Transverse colon (tissue), 4 donors: Measurements from ENCODE around the gene PITPNM1. TPM values are rescaled to one million over a fixed set of nuclear protein-coding genes. Genes with fewer than 3 reads are reported as not detected.

ENCODE experiments used
- DNase-seq: peaks from one replicate; pipeline ENCODE4 v3.0.0-alpha.2; 2019
- H3K27ac ChIP-seq, 4 donors: fragments of 200-600 bp; sonication (generic); 2 replicates each; pipeline ENCODE4 v1.5.1; 2016 to 2018; ENCODE audit warnings: inconsistent platforms in 4 of 4
- H3K27me3 ChIP-seq: fragments of 200-600 bp; sonication (generic); 2 replicates; pipeline ENCODE4 v1.5.1; 2017; ENCODE audit warnings: inconsistent platforms
- H3K36me3 ChIP-seq, 4 donors: fragments of 200-600 bp; sonication (generic); 2 replicates each; pipeline ENCODE4 v1.5.1; 2017 to 2019; ENCODE audit warnings: inconsistent platforms in 4 of 4
- H3K4me1 ChIP-seq, 4 donors: fragments of 200-600 bp; sonication (generic); 2 replicates each; pipeline ENCODE4 v1.5.1; 2017 to 2020; ENCODE audit warnings: inconsistent platforms in 4 of 4
- H3K4me3 ChIP-seq, 4 donors: fragments of 200-600 bp; sonication (generic); 1 replicate in 1 of 4; 2 replicates in 3 of 4; pipeline versions ENCODE4 v1.5.1 to v1.6.1; 2017 to 2019; ENCODE audit warnings: inconsistent platforms in 4 of 4
- H3K9me3 ChIP-seq, 2 donors: fragments of 200-600 bp; sonication (generic); 2 replicates each; pipeline ENCODE4 v1.5.1; 2017 to 2019; ENCODE audit warnings: inconsistent platforms in 2 of 2
- CTCF ChIP-seq, 5 experiments: fragments of 200-600 bp in 3 of 5; fragments of 450-650 bp in 2 of 5; sonication (generic) in 3 of 5; IDR thresholded peaks; 1 replicate in 2 of 5; 2 replicates in 3 of 5; pipeline ENCODE4 v1.5.1; 2016 to 2017; ENCODE audit warnings: antibody characterized with exemption in 5 of 5, inconsistent platforms in 3 of 5, mild to moderate bottlenecking in 2 of 5, moderate library complexity in 1 of 5
- EP300 ChIP-seq: sonication (generic); formaldehyde crosslinking; IDR thresholded peaks from one replicate; pipeline ENCODE4 v1.6.1; 2017; ENCODE audit warnings: antibody characterized with exemption, low read depth
- POLR2A ChIP-seq: fragments of 450-650 bp; IDR thresholded peaks from one replicate; pipeline ENCODE4 v1.6.1; 2016; ENCODE audit warnings: antibody characterized with exemption, mild to moderate bottlenecking, moderate library complexity
- POLR2AphosphoS5 ChIP-seq, 3 donors: sonication (generic); formaldehyde crosslinking; IDR thresholded peaks; one replicate each; pipeline ENCODE4 v1.6.1; 2016; ENCODE audit warnings: antibody characterized with exemption in 3 of 3
- WGBS, 2 donors: methylation state at CpG; one replicate each; pipeline ENCODE4 v1.1.5; 2018; ENCODE audit warnings: low coverage in 1 of 2; 5-methylcytosine and 5-hydroxymethylcytosine counted together
- in situ Hi-C, 4 donors: fragments of 200-750 bp; cut with MboI; loops; one replicate each; pipeline versions ENCODE4 v1.15.0 to v1.15.1; 2017; ENCODE audit warnings: low sequenced_read_pairs in 3 of 4, low pct_ligation_motif_present in 1 of 4, low pct_unique_long_range_greater_than_20kb in 1 of 4
- intact Hi-C: fragments of 100-400 bp; cut with DNase I; formaldehyde crosslinking; loops from one replicate; pipeline ENCODE4 v1.15.1; 2023; ENCODE audit warnings: low total_unique reads
- total RNA-seq, 4 donors: library from RNA; depleted of rRNA; stranded (reverse); fragments of >200 nt; gene quantifications; one replicate each; pipeline ENCODE4 v1.1.0, GENCODE V29; 2016

The PITPNM1 gene
- total RNA-seq, 4 donors from 2014 or later = 23.5 to 451 (median 60.8) TPM

- no peak for DNase-seq
- Histone ChIP-seq H3K27ac (peak overlapping the region in 2 of 4 donors; percentile 98 to 100), H3K27me3 (no peaks in the 10 kb centered on the region), H3K4me1 (peaks cover 26 to 46% (median 33%) of the 10 kb centered on the region in 4 donors), H3K4me3 (peak overlapping the region in 3 of 4 donors; percentile 65 to 81 (median 73)), H3K36me3 (no peaks in the 10 kb centered on the region), H3K9me3 (no peaks in the 10 kb centered on the region)
- 83 to 92% methylated on average over 4 to 19 of the region's 19 CpGs for WGBS, 2 donors
- in situ Hi-C loops (no loop called here), intact Hi-C loops (no loop called here)
- TF ChIP-seq POLR2A (no peak), POLR2AphosphoS5 (IDR thresholded peaks at IDR 0.05) (no peak), CTCF (IDR thresholded peaks at IDR 0.05) (no peak), EP300 (no peak)
Measured at GRCh38 chr11:67503119-67504004, 1.8 kb downstream of the PITPNM1 start.

- H3K36me3 ChIP-seq = no peaks in the 10 kb centered on the region
- peaks cover 26 to 42% (median 32%) of the 10 kb centered on the region in 4 donors for H3K4me1 ChIP-seq
- H3K9me3 ChIP-seq = no peaks in the 10 kb centered on the region
- no peak for DNase-seq
- H3K27me3 ChIP-seq = no peaks in the 10 kb centered on the region
- in situ Hi-C loops = no loop called here
- H3K27ac ChIP-seq = no peak overlapping the region
- intact Hi-C loops = no loop called here
- TF ChIP-seq EP300 = no peak
- TF ChIP-seq POLR2A = no peak
- TF ChIP-seq CTCF (IDR thresholded peaks at IDR 0.05) = no peak
- no peak for TF ChIP-seq POLR2AphosphoS5 (IDR thresholded peaks at IDR 0.05)
- H3K4me3 ChIP-seq = no peak overlapping the region
- 97% methylated on average over 17 of the region's 18 CpGs; no CpG with 5 or more reads in 1 of the 2 donors for WGBS, 2 donors
Measured at GRCh38 chr11:67502328-67502979, 2.7 kb downstream of the PITPNM1 start.

GRCh38 chr11:67501854-67502253 lies 3.3 kb downstream of the PITPNM1 start:
- peaks cover 20 to 36% (median 26%) of the 10 kb centered on the region in 4 donors for H3K4me1 ChIP-seq
- in situ Hi-C loops = no loop called here
- WGBS, 2 donors = 97% methylated on average over 17 of the region's 18 CpGs; no CpG with 5 or more reads in 1 of the 2 donors
- H3K4me3 ChIP-seq = no peak overlapping the region
- TF ChIP-seq POLR2AphosphoS5 (IDR thresholded peaks at IDR 0.05) (no peak), POLR2A (no peak), CTCF (IDR thresholded peaks at IDR 0.05) (no peak), EP300 (no peak)
- no peak for DNase-seq
- intact Hi-C loops = no loop called here
- no peaks in the 10 kb centered on the region for H3K27me3 ChIP-seq
- no peaks in the 10 kb centered on the region for H3K36me3 ChIP-seq
- no peaks in the 10 kb centered on the region for H3K9me3 ChIP-seq
- H3K27ac ChIP-seq = no peak overlapping the region
